ENCODE measurements around the gene FOXL3.

- TF ChIP-seq SIN3A (IDR thresholded peaks at IDR 0.05; ENCODE audit: borderline replicate concordance, insufficient read depth, low read length) (no peak), REST (IDR thresholded peaks at IDR 0.05; ENCODE audit: insufficient read depth in 1 of 2, low read depth in 2 of 2, low read length in 2 of 2) (no peak)
These were observed 45.0 kb upstream of the FOXL3 start for GRCh38 chr7:244974-245373.
